Measurements from ENCODE around the gene POLR1H. TPM values are rescaled to one million over a fixed set of nuclear protein-coding genes. Genes with fewer than 3 reads are reported as not detected.
"Not testable (repeated sequence)": the region's sequence is repeated elsewhere in the genome, so short reads cannot be mapped to it uniquely, and the experiment has no call there.

POLR1H gene, protein sequence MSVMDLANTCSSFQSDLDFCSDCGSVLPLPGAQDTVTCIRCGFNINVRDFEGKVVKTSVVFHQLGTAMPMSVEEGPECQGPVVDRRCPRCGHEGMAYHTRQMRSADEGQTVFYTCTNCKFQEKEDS
- 51.4 and 54.4 TPM in 2 replicates for polyA plus RNA-seq (2014; cell fraction: cytosol; rRNA removed)
- polyA plus RNA-seq (2014; cell fraction: nucleus; rRNA removed) = 33.3 and 36.2 TPM in 2 replicates

- DNase-seq (ENCODE audit: low spot score) = peak; percentile 95
These were observed at the start of gene POLR1H for GRCh38 chr6:30061092-30061857. POLR1H (plus strand) TSS chr6:30061265; CDS start chr6:30061525, 260 bp downstream.

DNA sequence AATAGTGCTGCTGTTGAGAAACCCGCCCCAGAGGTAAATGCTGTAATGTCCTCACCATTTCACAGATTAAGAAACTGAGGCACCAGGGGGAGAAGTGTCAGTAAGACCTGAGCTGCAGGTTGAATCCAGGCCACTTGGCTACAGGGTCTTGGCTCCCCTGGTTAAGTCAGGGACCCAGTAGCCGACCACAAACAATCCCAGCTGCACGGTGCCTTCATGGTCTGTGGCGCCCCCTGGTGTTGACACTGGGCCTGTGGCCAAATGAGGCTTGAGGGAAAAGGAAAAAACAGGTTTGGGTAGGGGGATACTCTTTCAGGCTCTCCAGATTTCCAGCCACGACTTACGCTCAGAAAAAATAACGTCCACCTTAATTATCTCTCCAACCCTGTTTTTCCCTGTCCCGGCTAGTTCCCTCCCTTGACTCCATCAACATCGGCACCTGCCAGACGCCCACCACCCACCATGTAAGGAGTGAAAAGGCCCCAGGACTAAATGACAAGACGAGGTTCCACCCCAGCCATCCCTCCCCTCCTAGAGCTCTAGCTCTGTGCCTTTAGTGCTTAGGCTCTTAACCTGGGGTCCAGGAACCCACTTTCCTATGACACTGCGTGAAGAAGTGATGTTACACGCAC, 47.7 kb upstream of the POLR1H start:
- DNase-seq (ENCODE audit: low spot score) = peak; percentile 20

GRCh38 chr6:30019819-30020218, 41.2 kb upstream of the POLR1H start:
- no peak for DNase-seq (ENCODE audit: low spot score)

DNA sequence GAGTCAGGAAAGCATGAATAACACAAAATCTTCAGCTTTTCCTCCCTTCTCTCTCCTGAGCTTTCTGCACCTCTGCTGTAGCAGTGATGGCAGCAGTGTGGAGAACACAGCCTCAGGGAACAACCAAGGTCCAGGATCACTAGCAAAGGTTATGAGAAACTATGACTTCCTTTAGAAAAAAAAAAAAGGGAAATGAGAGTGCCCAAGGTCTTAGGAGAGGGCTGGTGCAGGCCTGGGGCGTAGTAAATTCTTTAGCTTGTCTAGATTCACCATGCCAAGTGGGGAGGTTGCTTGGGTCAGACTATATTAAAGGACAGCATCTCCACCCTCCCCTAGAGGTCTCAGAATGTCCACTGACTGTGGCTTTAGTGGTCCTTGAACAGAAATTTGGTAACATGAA, 40.4 kb upstream of the POLR1H start:
- no peak for DNase-seq (ENCODE audit: low spot score)

DNA sequence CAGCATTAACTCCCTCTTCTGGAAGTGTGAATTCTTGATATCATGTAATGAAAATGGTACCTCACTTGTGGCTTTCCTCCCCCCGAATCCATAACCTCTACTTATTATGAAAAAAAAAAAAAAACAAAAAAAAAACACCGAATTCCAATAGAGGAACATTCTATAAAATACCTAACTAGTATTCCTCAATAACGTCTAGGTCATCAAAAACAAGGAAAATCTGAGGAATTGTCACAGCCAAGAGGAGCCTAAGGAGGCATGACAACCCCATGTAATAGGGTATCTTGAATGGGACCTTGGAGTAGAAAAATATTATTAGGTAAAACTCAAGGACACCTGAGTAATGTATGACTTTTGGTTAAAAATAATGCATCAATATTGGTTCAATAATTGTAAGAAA, 38.9 kb upstream of the POLR1H start:
- no peak for DNase-seq (ENCODE audit: low spot score)

GRCh38 chr6:30022712-30023111, 38.4 kb upstream of the POLR1H start:
- DNase-seq (ENCODE audit: low spot score) = not testable (repeated sequence)

DNA sequence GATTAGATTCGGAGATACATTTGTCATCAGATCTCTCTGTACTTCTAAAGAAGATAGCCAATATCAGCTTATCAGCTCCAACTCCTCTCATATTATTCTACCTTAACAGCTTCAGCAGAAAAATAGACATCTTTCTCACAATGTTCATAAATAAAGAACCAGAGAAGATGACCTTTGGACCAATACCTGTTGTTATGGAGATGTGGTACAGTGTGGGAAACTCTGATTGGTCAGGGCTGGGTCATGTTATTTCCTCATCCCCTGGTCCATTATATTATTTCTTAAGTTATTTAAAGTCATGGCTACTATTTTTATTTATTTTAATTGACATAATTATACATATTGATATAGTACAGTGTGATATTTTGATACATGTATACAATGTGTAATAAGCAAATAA, 35.9 kb upstream of the POLR1H start:
- no peak for DNase-seq (ENCODE audit: low spot score)

DNA sequence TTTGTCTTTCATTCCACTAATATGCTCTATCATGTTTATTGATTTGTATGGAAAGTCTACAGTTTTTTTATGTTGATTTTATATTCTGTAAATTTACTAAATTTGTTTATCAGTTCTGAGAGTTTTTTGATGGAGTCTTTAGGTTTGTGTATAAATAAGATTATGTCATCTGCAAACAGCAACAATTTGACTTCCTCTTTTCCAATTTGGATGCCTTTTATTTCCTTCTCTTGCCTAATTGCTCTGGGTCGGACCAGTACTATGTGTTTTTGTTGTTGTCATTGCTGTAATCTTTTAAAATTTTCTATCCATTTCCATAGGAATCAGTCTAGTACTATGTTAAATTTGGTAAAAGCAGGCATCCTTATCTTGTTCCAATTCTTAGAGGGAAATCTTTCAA, 31.5 kb upstream of the POLR1H start:
- DNase-seq (ENCODE audit: low spot score) = no peak

GRCh38 chr6:30031381-30031780, 29.7 kb upstream of the POLR1H start:
- DNase-seq (ENCODE audit: low spot score) = no peak

DNA sequence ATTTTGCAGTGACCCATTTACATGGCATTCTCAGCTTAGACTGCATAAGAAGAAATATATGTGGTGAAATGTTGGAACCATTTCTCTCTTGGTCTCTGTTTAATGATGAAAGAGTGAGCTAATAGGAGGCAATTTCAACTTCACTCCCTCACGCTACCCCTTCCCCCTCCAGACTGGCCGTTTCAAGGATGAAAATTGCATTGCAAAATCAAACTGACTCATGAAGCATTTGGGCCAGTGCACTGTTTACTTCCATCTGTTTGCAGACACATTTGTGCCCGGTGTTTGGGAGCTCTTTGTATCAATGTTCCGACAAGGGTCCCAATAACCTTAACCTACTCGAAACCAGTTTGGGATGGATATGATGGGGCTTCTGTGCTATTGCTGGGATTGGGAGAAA, 27.6 kb upstream of the POLR1H start:
- DNase-seq (ENCODE audit: low spot score) = not testable (repeated sequence)

DNA sequence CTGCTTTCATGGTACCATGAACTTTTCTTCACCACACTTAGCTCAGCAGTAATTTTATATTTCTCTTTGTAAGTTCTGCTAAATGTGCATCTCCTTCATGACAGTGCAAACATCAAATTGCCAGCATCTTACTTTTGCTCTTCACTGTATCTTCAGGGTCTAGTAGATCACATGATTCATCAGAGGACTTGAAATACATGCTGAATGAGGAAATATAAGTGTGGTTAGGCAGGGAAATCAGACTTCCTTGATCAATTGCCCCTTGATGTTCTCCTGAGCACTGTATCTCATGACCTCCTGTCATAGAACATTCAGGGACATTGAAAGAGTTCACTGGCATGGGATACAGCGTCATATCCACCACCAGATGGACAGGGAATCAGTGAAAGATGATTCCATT, 25.3 kb upstream of the POLR1H start:
- no peak for DNase-seq (ENCODE audit: low spot score)

DNA sequence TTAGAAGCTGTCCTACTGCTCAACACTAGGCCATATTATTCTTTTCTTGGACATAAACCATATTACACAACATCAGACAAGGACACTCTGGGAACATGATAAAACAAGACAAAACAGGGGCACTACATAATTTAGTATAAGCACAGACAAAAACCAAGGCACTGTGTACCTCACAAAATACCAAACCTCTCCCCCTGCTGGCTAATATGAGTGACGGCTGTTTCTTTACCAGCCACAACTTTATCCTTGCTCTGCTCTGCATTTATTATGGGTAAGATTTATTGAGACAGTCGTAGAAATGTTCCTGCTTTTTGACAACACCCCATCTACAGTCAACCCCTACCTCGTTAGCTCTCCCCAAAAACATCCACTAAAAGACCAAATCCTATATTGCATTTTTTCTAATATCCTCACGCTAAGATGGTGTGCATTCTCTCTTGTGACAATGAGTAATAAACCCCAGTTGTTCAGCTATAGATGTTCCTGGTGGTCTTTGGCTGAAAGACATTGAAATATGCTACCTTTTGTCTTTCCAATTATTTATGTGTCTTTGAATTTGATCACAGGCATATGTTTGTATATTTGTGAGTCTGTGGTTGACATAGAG, 23.8 kb upstream of the POLR1H start:
- no peak for DNase-seq (ENCODE audit: low spot score)

DNA sequence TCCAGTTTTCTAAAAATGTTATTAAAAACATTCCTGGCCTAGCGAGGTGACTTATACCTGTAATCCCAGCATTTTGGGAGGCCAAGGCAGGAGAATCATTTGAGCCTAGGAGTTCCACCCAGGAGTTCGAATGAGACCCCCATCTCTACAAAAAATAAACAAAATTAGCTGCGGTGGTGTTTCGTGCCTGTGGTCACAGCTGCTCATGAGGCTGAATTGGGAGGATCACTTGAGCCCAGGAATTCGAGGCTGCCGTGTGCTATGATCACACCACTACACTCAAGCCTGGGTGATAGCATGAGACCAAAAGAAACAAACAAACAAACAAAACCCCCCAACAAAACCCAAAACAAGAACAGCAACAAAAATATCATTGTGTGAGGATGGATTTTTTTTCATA, 19.8 kb upstream of the POLR1H start:
- DNase-seq (ENCODE audit: low spot score) = no peak

DNA sequence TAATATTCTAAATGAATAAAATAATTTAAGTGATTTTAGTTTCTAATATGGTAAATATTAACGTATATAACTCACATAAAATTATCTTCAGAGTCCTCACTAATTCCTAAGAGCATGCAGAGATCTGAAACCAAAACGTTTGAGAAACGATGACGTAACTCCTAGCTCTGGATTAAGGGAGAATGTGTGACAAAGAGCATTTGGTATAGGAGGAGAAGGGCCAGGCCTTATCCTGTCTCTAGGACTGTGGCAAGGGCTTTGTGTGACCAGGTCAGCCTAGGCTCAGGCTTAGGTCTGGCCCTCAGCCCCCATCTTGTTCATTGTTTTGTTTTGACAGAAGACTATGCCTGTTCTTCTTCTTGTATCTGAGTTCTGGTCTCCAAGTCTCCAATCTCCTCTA, 19.2 kb upstream of the POLR1H start:
- no peak for DNase-seq (ENCODE audit: low spot score)

GRCh38 chr6:30042476-30042875, 18.6 kb upstream of the POLR1H start:
- no peak for DNase-seq (ENCODE audit: low spot score)

DNA sequence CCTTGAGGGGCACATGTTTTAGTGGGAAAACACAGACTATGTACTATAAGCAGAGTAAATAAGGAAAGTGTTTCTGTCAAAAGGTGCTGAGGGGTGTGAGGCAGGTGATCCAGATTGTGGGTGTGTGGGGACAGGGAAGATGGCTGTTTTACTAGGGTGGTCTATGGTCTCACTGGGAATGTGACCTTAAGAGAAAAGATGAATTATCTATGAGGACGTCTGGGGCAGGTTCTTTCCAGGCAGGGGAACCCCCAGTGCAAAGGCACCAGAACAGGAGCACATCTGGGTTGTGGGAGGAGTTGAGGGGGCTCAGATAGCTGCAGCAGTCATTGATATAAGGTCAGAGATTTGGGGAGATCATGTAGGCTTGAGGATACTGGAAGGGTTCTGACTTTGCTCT, 18.2 kb upstream of the POLR1H start:
- no peak for DNase-seq (ENCODE audit: low spot score)

GRCh38 chr6:30043744-30044143, 17.3 kb upstream of the POLR1H start:
- DNase-seq (ENCODE audit: low spot score) = no peak

GRCh38 chr6:30044630-30045029, 16.4 kb upstream of the POLR1H start:
- no peak for DNase-seq (ENCODE audit: low spot score)

- no peak for DNase-seq (ENCODE audit: low spot score)
These were observed 13.8 kb upstream of the POLR1H start for GRCh38 chr6:30047220-30047619.

DNA sequence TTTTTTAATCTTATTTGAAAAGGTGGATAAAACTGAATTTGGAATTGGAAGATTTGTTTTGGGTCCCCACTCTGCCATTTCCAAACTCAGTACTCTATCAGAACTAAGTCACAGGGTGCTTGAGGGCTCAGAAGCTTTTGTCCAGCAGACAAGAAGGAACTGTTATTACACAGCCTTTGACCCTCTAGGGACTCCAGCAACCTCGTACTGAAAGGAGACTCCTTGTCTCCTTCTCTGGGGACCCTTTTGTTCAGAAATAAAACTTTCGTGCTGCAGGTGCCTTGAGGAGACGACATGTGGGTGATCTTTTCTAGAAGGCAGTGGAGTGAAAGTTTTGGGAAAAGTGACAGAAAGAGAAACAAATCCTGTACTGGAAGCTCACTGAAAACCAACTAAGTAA, 7.4 kb upstream of the POLR1H start:
- no peak for DNase-seq (ENCODE audit: low spot score)

- no peak for DNase-seq (ENCODE audit: low spot score)
These were observed 5.6 kb upstream of the POLR1H start for GRCh38 chr6:30055513-30055912.

GRCh38 chr6:30060606-30061091, 416 bp upstream of the POLR1H start:
- DNase-seq (ENCODE audit: low spot score) = peak; percentile 22
